Amniotic stem cell (primary cell): ENCODE measurements around the gene SUSD1.
"Not testable (repeated sequence)": the region's sequence is repeated elsewhere in the genome, so short reads cannot be mapped to it uniquely, and the experiment has no call there.

Experiments
- DNase-seq: peaks from one replicate; lab custom pipeline; 2025; lab: John Stamatoyannopoulos, UW

SUSD1 gene

GRCh38 chr9:112174965-112175795, at the start of gene SUSD1:
Gene SUSD1 (minus strand): TSS chr9:112175297. CDS start chr9:112175235, 62 bp downstream.
- no peak for DNase-seq

DNA sequence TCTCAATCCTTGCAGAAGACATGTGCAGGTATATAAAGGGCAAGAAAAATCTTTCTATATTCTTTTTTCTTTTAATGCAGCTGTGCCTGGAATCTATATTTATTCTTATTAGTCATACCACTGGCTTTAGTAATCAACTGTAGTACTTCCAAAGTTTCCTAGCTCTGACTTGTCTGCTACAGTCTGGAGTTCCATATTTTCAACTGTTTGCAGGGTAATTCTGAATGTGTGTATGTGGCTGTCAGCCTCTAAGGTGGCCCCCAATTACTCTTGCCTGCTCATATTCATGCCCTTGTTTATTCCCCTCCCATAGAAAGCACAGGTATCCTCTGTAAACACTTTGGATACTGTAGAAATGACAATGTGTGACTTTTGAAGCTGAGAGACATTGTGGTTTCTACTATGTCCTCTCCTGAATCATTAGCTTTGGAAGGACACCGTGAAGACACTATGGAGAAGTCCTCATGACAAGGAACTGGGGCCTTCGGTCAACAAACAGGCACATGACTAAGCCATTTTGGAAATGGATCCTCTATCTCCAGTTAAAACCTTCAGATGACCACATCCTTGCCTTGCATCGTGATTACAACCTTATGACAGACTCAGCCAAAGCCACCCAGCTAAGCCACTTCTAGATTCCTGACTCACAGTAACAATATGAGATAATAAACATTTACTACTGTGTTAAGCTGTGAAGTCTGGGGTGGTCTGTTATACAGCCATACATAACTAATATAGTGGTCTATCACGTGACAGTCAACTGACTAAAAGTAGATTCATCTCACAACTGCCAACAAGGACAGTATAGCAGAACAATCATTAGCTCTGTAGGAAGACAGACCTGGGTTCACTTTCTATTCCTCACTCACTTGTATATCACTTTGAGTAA, 49.5 kb upstream of the SUSD1 start:
- DNase-seq, result no peak

GRCh38 chr9:112218908-112219307, 43.8 kb upstream of the SUSD1 start:
- no peak for DNase-seq

DNA sequence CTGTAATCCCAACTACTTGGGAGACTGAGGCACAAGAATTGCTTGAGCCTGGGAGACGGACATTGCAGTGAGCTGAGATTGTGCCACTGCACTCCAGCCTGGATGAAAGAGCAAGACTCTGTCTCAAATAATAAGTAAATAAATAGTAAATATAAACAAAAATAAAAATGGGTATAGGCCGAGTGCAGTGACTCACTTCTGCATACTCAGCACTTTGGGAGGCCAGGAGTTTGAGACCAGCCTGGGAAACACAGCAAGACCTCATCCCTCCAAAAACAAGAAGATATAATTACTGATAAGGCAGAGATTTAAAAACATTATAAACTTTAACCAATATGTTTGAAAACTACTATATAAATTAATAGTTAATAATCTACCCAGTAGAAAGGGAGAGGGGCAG, 37.8 kb upstream of the SUSD1 start:
- DNase-seq, result no peak

DNA sequence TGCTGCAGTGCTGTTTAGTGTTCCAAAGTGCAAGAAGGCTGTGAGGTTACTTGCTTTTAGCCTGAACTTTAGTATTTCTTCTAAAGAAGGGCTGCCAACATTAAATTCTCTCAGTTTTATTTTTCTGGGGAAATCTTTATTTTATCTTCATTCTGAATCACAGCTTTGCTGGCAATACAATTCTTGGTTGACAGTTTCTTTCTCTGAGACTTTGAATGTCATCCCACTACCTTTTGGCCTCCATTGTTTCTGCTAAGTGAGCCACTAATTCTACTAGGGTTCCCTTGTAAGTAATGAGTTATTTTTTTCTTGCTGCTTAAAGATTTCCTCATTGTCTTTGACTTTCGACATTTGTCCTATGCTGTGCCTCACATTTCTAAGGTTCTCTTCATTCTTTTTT, 32.4 kb upstream of the SUSD1 start:
- no peak for DNase-seq

DNA sequence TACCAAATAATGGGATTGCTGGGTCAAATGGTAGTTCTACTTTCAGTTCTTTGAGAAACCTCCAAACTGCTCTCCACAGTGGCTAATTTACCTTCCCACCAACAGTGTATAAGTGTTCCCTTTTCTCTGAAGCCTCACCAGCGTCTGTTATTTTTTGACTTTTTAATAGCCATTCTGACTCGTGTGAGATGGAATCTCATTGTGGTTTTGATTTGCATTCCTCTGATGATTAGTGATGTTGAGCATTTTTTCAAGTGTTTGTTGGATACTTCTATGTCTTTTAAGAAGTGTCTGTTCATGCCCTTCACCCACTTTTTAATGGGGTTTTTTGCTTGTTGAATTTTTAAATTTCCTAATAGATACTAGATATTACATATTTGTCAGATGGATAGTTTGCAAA, 28.4 kb upstream of the SUSD1 start:
- DNase-seq, result no peak

DNA sequence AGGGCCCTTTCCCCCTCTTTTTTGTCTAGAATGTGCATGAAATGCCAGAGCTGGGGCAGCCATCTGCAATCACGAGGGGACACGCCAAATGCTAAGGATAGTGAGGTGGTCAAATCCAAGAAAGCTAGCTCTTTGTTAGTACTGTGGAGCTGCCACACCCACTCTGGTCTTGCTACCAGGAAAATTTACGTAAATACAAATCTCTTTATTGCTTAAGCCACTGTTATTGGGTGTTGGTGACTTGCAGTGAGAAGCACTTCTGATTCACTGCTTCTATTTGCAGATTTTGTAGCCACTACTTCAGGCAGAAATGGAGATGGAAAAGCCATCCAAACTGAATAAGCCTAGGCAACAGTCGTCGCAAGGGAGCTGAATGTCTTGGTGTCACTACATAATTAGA, 25.6 kb upstream of the SUSD1 start:
- DNase-seq, result no peak

DNA sequence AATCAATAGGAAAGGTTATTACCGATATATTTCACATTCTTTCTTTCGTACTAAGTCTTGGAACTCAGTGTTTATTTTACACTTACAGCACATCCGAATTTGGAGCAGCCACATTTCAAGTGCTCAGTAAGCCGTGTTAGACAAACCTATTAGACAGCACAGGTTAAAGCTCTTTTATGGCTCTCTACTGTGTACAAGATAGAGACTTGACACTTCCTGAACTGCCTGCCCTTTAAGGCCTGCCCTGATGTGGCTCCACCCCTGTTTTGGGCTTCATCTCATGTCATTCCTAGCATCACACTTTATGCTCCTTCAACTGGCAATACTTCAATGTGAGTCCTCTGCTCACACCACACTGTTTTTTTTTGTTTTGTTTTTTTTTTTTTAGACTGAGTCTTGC, 23.5 kb upstream of the SUSD1 start:
- no peak for DNase-seq

GRCh38 chr9:112194969-112195431, 19.9 kb upstream of the SUSD1 start:
- no peak for DNase-seq

DNA sequence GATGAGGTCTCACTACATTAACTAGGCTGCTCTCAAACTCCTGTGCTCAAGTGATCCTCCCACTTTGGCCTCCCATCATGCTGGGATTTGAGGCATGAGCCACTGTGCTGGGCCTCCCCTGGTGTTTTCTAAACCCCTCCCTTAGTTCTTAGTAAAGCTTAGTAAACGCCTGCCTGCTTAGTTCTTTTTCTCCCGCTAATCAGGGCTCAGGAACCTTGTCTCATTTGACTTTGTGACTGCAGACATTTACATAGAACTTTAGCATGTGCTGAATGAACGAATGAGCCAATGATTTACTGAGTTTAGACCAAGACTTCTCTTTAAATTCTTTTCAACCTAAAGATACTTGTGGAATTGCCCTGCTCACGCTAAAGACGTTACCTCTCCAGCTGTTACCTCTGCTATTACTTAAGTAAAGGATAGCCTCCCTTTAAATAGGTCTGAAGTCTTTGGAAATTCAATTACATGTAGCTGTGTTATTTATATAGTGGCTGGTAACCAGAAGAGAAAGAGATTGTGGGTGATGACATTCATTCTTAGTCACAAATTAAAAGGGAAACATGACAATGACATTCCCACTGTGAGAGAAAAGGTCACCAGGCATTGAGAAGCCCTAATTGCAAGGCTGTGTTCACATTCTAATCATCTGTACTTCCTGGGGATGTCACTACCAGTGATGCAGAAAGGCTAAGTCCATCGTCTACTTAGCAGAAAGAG, 18.6 kb upstream of the SUSD1 start:
- DNase-seq, result no peak

DNA sequence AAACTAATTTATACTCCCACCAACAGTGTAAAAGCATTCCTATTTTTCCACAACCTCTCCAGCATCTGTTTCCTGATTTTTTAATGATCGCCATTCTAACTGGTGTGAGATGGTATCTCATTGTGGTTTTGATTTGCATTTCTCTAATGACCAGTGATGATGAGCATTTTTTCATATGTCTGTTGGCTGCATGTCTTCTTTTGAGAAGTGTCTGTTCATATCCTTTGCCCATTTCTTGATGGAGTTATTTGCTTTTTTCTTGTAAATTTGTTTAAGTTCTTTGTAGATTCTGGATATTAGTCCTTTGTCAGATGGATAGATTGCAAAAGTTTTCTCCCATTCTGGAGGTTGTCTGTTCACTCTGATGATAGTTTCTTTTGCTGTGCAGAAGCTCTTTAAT, 15.2 kb upstream of the SUSD1 start:
- not testable (repeated sequence) for DNase-seq

- no peak for DNase-seq
Observed at GRCh38 chr9:112188884-112189283, 13.8 kb upstream of the SUSD1 start.

DNA sequence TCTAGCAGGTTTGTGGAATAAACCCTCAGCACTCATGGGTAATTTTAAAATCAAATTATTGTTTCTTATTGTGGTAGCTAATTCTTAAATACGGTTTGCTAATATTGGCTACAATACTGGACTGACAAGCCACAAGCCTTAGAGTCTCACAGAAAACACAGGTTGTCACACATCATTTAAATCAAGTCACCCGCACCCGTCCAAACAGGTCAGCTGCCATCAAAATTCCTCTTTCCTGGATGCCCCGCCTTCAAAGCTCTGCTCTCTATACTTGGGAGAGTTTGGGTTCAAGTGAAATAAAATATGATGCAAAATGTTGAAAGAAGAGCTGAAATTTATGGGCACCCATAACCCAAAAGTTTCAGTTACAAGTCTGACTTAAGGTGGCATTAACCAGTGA, 12.3 kb upstream of the SUSD1 start:
- no peak for DNase-seq

- no peak for DNase-seq
Observed at GRCh38 chr9:112186695-112187094, 11.6 kb upstream of the SUSD1 start.

- DNase-seq, result no peak
Observed at GRCh38 chr9:112184946-112185345, 9.8 kb upstream of the SUSD1 start.

DNA sequence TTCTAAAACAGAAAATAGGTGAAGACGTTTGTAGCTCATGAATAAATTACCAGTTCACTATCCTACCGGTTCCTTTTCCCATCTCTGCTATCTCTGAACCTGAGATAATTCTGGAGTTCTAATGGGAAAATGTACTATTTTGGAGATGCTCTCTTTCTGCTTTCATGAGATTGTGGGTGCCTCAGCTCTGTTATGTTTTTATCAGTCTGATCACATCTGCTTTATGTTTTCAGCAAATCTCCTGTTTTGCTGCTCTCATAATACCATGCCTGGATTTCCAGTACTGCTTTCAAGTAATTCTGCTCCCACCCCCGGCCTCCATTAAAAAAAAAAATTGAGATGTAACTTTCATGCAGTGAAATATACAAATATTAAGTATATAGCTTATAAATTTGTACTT, 9.1 kb upstream of the SUSD1 start:
- no peak for DNase-seq

DNA sequence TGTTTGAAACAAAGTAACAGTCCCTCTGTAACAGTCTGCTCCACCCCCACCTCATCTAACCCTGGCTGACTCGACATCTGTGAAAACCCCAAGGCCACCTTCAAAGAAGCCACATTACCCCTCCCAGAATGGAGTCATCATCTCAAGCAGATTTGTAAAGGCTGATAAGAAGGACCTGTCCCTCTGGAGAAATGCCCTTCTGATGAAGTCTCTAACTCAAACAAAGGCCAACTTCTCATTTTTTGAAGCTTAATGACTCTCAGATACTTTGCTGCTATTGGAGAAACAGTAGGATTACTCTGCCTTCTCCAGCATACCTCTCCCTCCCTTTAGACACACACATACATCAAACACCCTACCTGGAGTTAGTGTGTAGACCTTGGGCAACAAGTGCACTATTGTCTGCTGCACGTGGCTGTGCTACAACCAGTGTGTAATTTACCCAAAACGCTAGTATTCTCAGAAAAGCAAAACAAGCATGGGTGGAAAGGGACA, 5.3 kb upstream of the SUSD1 start:
- DNase-seq, result no peak

GRCh38 chr9:112179816-112180215, 4.7 kb upstream of the SUSD1 start:
- DNase-seq, result no peak

DNA sequence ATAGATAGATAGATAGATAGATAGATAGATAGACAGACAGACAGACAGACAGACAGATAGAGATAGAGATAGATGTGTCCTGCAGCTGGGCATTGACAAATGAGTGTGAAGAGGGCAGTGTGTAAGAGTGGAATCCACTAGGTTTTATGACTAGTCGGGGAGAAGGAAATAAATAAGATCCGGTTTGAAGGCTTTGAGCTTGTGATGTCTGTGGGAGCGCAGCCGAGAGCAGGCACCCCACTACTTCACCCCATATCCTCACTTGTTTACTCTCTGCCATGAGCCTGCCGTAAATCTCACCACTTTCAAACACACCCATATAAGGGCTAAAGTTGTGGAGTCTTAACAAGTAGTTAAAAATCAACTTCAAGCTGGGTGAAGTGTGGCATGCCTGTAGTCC, 1.4 kb upstream of the SUSD1 start:
- no peak for DNase-seq

GRCh38 chr9:112175796-112176315, 759 bp upstream of the SUSD1 start:
- no peak for DNase-seq

- no peak for DNase-seq
Observed at GRCh38 chr9:112174222-112174964, 704 bp downstream of the SUSD1 start.
